GM21825 (cell line): ENCODE measurements around the gene CABP5.
"Not testable (repeated sequence)": the region's sequence is repeated elsewhere in the genome, so short reads cannot be mapped to it uniquely, and the experiment has no call there.

Source experiments
- ATAC-seq: cut with Tn5 transposase; IDR thresholded peaks from one replicate; pipeline ENCODE4 v1.9.1; 2021; ENCODE audit warnings: mild to moderate bottlenecking, moderate library complexity; ENCODE audit not compliant: unreplicated experiment

The CABP5 gene

GRCh38 chr19:48043675-48044258 lies at the start of gene CABP5:
CABP5 (minus strand) TSS chr19:48044079; CDS start chr19:48043922, 157 bp downstream.
- ATAC-seq = no peak

GRCh38 chr19:48091111-48091718 lies 47.3 kb upstream of the CABP5 start:
- not testable (repeated sequence) for ATAC-seq

DNA sequence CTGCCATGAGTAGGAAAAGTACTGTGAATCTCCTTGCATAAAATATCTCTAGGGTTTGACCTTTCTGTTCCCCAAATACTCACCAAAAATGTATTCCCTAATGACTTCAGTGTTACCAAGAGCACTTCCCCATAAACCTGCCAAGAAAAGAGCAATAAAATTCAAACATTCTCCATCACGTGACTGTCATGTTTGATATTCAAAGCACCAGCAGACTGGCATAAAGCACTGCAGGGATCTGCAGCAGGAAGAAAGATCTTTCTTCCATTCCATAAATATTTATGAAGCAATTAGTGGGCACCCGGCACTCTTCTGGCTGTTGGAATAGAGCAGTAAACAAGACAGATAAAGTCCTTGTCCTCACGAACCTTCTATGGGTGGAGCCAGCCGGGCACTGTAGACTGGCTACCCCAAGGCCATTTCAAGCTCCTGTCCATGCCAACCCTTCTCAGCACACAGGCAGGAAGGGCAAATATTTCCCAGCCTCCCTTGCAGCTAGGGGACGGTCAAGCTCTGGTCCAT lies 46.5 kb upstream of the CABP5 start:
- ATAC-seq = no peak

GRCh38 chr19:48088991-48089390 lies 45.1 kb upstream of the CABP5 start:
- not testable (repeated sequence) for ATAC-seq

- ATAC-seq = no peak
Measured at GRCh38 chr19:48085904-48086864, 42.3 kb upstream of the CABP5 start.

DNA sequence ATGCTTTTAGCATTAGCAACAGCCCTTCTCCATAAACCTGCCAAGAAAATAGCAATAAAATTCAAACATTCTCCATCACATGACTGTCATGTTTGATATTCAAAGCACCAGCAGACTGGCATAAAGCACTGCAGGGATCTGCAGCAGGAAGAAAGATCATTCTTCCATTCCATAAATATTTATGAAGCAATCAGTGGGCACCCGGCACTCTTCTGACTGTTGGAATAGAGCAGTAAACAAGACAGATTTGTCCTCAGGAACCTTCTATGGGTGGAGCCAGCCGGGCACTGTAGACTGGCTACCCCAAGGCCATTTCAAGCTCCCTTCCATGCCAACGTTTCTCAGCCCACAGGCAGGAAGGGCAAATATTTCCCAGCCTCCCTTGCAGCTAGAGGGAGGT lies 41.2 kb upstream of the CABP5 start:
- ATAC-seq = no peak

GRCh38 chr19:48081106-48081505 lies 37.2 kb upstream of the CABP5 start:
- ATAC-seq = no peak

DNA sequence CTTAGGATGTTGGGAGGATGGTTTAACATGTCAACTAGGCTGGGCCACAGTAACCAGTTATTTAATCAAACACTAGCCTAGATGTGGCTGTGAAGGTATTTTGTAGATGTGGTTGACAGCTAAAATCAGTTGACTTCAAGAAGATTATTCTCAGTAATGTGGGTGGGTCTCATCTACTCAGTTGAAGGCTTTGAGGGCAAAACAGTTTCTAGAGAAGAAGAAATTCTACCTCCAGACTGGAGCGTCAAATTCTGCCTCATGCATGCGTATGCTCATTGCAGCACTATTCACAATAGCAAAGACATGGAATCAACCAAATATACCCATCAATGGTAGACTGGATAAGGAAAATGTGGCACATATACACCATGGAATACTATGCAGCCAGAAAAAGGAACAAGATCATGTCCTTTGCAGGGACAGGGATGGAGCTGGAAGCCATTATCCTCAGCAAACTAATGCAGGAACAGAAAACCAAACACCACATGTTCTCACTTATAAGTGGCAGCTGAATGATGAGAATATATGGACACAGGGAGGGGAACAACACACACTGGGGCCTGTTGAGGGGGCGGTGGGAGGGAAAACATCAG lies 26.4 kb upstream of the CABP5 start:
- not testable (repeated sequence) for ATAC-seq

DNA sequence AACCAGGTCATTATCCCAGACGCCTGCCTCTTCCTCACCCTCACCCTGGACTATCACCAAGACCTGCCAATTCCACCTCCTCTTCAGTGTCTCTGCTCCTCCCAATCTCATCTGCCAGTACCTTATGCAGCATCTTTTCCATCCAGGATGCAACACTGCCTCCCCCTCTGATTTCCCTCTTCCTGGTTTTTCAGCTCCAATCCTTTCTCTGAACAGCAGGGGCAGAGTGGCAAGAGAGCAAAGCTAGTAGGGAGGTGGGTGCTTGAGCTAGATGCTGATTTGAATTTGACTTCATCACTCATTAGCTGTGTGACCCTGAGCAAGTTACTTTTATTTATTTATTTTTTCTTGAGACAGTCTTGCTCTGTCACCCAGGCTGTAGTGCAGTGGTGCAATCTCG lies 25.6 kb upstream of the CABP5 start:
- ATAC-seq = no peak

- ATAC-seq = no peak
Measured at GRCh38 chr19:48064509-48064908, 20.6 kb upstream of the CABP5 start.

GRCh38 chr19:48061401-48062344 lies 17.8 kb upstream of the CABP5 start:
- ATAC-seq = no peak

GRCh38 chr19:48060381-48060780 lies 16.5 kb upstream of the CABP5 start:
- no peak for ATAC-seq

GRCh38 chr19:48059331-48059730 lies 15.5 kb upstream of the CABP5 start:
- no peak for ATAC-seq

GRCh38 chr19:48053856-48054255 lies 10.0 kb upstream of the CABP5 start:
- ATAC-seq = no peak

DNA sequence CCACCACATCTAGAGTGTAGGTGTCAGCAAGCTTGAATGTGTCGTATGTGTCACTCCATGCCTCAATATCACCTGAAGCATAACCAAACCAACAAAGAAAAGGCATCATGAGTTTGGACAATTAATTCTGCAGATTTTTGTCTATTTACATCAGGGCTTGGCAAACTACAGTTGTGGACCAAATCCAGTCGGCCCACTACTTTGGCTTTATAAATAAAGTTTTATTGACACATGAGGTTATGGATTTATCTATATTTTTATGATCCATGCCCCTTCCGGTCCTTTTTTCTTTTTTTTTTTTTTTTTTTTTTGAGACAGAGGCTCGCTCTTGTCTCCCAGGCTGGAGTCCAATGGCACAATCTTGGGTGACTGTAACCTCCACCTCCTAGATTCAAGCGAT lies 9.2 kb upstream of the CABP5 start:
- no peak for ATAC-seq

GRCh38 chr19:48051335-48052033 lies 7.6 kb upstream of the CABP5 start:
- ATAC-seq = no peak

- ATAC-seq = no peak
Measured at GRCh38 chr19:48044561-48044960, 682 bp upstream of the CABP5 start.

DNA sequence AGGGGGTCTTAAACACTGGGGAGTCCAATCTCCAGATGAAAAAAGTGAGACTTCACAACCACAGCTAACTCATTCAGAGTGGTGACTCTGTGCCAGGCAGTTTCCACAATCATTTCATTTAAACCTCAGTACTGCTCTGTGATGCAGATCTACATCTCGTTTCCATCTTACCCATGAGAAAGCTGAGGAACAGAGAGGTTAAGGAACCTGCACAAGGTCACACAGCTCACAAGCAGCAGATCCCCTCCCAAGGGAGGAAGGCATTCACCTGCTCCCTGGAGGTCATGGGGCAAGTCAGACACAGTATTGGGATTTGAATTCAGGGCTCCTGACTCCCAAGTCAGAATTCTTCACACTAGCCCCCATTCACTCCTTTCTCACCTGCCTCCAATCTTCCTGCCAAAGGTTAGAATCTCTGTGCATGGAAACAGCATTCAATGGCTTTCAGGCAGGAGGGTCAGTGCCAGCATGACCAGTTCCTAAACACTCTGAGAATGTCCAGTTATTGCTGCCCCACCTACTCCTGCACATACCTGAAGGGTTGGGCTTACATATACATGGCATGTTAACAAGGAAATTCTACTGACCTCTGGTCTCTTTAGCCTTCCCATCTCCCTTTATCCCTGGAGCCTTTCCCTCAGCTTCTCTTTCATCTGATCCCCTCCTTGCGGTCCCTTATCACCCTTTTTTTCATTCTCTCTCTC lies 1.9 kb downstream of the CABP5 start:
- ATAC-seq = no peak

DNA sequence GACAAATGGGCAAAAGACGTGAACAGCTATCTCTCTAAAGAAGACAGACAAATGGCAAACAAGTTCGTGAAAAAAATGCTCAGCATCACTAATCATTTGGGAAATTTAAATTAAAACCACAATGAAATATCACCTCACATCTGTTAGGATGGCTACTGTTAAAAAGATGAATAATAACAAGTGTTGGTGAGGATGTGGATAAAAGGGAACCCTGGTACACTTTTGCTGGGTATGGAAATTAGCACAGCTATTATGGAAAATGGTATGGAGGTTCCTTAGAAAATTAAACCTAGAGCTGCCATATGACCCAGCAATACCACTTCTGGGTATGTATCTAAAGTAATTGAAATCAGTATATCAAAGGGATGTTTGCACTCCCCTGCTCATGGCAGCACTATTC lies 7.1 kb downstream of the CABP5 start:
- ATAC-seq = no peak
